C1 segment of cervical spinal cord (tissue), 14 donors: ENCODE data around the gene SBNO2.

Source experiments
- DNase-seq, 14 donors: peaks; one replicate each; lab custom pipeline; 2025; lab: John Stamatoyannopoulos, UW

SBNO2 gene

GRCh38 chr19:1169921-1170885 is 3.9 kb downstream of the SBNO2 start:
- peak in 1 of 14 donors; percentile 21 for DNase-seq

DNA sequence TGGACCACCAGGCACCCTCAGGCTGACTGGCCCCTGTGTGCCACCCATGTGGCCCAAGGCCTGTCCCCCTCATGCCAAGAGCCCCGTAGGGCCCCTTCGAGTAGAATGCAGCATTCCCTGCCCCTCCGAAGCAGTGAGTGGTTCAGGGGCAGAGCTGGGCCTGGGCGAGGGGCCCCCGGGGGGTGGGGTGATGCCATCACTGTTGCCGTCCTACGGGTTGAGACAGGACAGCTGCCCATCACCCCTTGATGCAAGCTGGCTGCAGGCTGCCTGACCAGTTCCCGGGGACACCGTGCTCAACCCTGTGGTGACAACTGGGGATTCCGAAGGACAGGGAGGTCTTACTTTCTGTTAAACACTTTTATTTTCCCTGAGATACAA is 4.7 kb downstream of the SBNO2 start:
- no peak for DNase-seq

DNA sequence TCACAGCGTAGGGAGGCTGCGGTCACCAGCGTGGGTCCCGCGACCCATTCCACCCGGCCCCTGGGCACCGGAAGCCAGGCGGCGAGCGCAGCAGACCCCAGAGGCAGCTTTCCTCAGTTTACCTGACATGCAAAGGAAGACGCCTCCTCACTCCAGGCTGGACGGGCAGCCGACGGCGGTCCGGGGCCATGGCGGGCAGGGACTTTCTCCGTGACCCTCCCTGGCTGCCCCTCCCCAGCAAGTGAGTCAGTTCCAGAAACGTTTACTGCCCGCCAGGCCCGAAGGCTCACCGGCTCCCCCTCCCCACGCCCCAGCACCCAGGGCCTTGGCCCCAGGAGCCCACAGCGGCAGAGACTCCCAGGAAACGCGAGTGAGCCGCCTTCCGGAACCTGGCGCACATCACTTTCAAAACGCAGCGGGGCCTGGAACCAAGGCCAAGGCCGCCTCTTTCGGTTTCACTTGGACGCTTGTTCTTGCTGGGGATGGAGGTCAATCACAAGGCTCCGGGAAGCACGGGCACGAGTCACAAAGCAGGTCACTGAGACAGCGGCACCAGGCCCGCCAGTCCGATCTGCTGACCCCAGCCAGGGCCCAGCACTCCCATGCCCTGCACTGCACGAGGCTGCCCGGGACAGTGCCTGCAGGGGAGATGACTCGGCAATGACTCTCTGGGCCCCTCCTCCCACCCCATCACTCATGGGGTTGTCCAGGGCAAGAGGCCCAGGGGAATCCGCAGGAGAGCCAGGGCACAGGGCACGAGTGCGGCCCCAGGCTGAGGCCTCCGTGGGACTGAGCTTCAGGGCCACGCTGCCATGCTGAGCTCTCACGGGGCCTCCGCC is 5.3 kb downstream of the SBNO2 start:
- DNase-seq, result peak in 10 of 14 donors; percentile 15 to 83 (median 48)

DNA sequence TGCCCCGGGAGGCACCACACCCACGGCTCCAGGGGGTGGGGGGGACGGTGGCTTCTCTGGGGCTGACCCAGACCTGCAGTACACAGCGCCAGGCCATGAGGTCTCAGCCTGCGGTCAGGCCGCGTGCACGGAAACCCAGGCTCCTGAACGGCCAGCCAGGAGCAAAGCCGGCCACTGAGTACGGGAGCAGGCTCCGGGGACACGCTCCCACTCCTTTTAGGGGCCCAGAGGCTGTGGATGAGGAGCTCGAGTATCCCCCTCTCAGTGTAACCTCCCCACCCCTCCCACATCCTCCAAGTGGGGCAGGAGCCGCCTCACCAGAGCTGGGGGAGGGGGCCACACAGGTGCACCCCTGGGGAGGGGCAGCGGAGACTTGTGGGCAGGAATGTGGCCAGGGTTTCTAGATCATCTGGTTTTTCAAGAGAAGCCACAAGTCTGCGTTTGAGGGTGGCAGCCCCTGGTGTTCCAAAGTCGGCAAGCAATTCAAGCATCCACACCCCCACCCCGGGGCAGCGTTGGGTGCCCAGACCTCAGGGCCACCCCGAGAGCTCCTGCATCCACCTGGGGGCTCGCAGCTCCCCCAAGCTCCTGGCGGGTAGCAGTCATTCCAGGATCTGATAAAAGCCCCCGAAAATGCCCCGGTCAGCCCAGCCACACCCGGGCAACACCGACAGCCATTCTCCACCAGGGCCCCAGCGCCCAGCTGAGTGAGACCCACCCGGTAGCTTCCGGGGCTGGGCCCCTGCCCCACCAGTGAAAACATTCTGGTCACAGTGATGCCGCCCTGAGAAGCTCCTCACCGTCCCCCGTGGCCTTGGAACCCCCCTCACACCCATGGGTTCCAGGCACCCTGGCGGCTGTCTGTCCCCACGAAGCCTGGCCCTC is 6.1 kb downstream of the SBNO2 start:
- no peak for DNase-seq

GRCh38 chr19:1166872-1167573 is 7.0 kb downstream of the SBNO2 start:
- no peak for DNase-seq

GRCh38 chr19:1164684-1165531 is 9.2 kb downstream of the SBNO2 start:
- DNase-seq, result no peak

- peak in 1 of 14 donors; percentile 14 for DNase-seq
Observed at GRCh38 chr19:1163934-1164683, 10.0 kb downstream of the SBNO2 start.

- DNase-seq, result no peak
Observed at GRCh38 chr19:1163283-1163933, 10.7 kb downstream of the SBNO2 start.

DNA sequence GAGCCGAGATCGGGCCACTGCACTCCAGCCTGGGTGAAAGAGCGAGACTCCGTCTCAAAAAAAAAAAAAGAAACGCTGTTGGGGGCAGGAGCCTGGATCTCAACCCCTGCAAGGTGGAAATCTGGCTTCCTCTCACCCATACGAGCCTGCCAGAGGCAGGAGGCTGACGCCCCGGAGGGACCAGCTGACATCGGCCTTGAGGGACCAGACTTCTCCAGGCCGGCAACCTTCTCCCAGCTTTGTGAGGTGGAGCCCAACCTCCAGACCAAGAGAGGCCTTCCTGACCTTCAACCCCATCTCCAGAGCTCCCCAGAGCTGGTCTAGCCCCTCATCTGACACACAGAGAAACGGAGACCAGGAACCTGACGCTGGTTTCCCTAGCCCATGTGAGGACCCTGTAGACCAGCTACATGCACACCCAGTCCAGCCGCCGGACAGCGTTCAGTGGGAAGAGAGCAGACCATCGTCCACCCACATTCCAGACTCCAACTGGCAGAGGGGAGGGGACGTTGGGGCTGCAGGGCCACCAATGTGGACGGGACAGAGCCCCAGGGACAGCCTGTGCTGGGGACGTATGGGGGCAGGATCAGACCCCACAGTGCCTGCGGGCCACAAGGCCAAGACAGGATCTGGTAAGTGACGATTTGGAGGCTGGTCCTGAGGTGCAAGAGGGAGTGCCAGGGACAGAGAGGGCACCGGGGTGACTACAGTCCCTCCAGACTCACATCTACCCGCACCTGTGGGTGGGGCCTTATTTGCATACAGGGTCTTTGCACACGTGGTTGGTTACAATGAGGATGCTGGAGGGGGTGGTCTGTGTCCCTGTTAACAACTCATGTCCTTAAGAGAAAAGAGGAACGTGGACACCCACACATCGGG is 11.4 kb downstream of the SBNO2 start:
- no peak for DNase-seq

- DNase-seq, result no peak
Observed at GRCh38 chr19:1161716-1162115, 12.4 kb downstream of the SBNO2 start.

DNA sequence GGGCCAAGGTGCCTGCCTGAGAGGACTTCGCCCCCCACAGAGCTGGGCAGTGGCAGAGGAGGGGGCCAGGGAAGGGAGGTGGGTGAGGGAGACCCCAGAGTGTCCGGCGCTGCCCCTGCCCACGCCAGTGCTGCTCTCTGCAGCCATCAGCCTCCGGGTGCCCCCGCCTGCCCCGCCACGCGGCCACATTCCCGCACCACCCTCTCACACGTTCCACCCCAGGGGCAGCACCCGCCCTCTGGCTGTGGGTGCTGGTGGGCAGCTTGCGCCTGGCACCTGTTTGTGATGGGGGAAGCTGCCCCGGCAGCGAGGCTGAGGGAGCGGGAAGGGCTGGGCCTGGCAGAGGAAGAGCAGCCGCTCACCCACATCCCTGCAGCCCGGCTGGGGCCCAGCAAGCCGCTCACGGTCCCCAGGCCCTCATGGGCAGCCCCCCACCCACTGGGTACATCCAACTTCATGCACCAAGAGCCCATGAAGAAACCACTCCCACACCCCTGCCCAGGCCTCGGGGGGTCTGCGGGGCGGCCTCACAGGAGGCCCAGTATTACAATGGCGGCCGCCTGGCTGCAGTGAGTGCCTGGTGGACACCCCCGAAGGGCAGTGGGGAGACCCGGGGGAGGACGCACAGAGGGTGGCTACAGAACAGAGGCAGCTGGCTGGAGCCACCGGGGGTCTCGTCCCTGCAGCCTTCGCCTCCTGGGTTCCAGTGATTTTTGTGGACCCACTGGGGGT is 14.0 kb downstream of the SBNO2 start:
- no peak for DNase-seq

GRCh38 chr19:1158885-1159448 is 15.1 kb downstream of the SBNO2 start:
- DNase-seq, result no peak

DNA sequence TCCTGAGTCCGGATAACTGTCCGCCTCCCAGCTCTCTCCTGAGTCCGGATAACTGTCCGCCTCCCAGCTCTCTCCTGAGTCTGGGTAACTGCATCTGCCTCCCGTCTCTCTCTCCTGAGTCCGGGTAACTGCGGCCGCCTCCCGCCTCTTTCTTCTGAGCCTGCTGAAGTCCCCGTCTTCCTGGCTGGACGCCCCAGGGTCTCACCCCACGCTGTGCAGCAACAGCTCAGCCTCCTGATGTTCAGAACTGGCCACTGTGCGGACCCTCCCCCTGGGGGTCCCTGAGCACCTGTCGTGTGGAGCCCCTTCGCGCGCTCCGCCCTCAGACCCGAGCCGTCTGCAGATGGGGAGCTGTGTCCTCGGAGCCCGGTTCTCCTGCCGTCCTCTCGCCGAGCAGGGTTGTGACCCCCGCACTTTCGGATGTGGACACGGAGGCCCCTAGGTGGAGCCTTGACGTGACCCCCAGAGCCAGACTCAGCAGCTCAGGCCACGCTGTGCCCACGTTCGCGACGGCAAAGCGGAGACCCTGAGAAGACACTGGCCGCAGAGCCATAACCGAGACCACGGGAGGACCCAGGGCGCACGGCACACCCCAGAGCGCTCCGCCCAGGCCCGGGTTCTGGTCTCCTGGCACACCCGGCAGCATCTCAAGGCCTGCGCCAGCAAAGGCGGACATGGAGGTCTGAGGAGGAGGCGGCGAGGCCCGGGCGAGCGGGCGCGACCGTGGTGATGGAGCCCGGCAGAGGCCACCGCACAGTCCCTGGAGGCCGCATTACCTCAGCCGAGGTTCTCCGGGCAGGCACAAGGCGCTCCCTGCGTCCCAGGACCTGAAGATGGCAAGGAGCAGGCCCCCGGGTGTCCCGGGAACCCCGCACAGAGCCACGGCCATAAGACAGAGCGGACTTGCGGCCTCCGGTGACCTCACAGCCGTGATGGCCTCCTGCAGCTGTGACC is 15.9 kb downstream of the SBNO2 start:
- DNase-seq, result no peak

GRCh38 chr19:1156830-1157615 is 17.0 kb downstream of the SBNO2 start:
- DNase-seq, result no peak
